ENCODE results near the gene TTLL1.

TTLL1 gene

DNA sequence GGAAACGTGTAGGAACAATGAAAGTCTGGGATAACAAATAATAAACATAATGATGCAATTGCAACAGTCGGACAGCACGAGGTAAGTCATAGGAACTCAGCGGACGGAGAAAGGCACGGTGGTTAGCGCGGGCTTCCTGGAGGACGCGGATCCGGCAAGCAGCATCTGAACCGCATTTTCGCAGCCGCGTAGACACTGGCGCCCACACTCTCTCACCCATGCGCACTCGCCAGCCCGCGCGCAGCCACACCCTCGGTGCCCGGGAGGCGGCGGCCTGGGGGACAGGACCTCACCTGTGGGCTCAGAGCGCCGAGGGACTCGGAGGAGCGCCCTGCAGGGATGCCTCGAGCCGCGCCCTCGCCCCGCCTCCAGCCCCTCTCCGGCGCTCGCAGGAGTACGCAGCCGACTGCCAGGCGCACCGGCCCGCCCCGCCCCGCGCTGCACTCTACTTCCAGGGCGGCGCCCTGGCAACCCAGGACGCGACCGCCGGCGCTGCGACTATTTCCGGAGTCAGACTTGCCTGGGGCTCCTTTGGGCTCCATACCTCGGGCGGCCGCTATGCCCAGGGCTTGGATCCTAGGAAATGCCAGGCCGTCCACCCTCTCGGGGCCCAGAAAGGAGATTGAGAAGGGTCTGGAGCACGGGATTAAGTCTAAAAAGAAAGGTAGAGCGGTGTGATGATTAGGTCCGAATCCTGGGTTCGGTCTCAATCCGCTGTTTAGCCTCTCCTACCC, at the start of gene TTLL1:
Gene TTLL1 (minus strand): TSS at position 408 of the 734 bp plus-strand sequence. CDS start 13,805 bp downstream, outside the sequence.
- DNase-seq: peak; percentile 85 to 87
- Histone ChIP-seq H3K4me3 (peak within 1 kb of the TSS; percentile 65 to 75), H3K4me1 (peaks cover 0 to 12% (median 5%) of the 10 kb centered on the region in 4 donors), H3K27ac (peak within 1 kb of the TSS; percentile 6 to 49), H3K27me3 (no peaks in the 10 kb centered on the region), H3K36me3 (no peaks in the 10 kb centered on the region), H3K9me3 (no peaks in the 10 kb centered on the region)
- intact Hi-C loops (cut with DNase I; ENCODE audit: low total_unique reads): no loop called here
- TF ChIP-seq, protein P1, sequence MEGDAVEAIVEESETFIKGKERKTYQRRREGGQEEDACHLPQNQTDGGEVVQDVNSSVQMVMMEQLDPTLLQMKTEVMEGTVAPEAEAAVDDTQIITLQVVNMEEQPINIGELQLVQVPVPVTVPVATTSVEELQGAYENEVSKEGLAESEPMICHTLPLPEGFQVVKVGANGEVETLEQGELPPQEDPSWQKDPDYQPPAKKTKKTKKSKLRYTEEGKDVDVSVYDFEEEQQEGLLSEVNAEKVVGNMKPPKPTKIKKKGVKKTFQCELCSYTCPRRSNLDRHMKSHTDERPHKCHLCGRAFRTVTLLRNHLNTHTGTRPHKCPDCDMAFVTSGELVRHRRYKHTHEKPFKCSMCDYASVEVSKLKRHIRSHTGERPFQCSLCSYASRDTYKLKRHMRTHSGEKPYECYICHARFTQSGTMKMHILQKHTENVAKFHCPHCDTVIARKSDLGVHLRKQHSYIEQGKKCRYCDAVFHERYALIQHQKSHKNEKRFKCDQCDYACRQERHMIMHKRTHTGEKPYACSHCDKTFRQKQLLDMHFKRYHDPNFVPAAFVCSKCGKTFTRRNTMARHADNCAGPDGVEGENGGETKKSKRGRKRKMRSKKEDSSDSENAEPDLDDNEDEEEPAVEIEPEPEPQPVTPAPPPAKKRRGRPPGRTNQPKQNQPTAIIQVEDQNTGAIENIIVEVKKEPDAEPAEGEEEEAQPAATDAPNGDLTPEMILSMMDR (IDR thresholded peaks at IDR 0.05): peak; percentile 12 to 30

DNA sequence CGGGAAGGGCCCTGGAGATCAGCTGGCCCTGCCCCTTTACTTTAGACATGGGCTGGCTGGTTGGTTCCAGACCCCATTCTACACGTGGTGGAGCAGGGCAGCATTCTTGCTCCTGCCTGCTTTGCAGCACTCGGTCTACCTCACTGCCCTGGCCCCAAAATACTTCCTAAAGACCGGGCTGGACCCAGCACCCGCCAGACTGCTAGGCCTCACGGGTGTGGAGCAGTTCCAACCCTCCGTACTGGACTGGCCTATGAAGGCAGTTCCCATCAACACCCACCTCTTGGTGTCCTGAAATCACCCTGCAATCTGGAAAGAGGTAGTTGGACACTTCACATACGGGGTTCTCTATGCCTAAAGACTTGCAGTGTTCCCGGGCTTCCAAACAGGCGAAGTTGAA, 47.6 kb upstream of the TTLL1 start:
- H3K36me3 ChIP-seq: peaks cover 14 to 96% (median 67%) of the 10 kb centered on the region in 3 donors
- H3K9me3 ChIP-seq: no peaks in the 10 kb centered on the region
- TF ChIP-seq, protein P1 (IDR thresholded peaks at IDR 0.05): no peak
- no peak overlapping the region for H3K27ac ChIP-seq
- peaks cover 0 to 17% (median 14%) of the 10 kb centered on the region in 4 donors for H3K4me1 ChIP-seq
- H3K27me3 ChIP-seq: no peaks in the 10 kb centered on the region
- intact Hi-C loops (cut with DNase I; ENCODE audit: low total_unique reads): no loop called here
- DNase-seq: no peak
- no peak overlapping the region for H3K4me3 ChIP-seq

DNA sequence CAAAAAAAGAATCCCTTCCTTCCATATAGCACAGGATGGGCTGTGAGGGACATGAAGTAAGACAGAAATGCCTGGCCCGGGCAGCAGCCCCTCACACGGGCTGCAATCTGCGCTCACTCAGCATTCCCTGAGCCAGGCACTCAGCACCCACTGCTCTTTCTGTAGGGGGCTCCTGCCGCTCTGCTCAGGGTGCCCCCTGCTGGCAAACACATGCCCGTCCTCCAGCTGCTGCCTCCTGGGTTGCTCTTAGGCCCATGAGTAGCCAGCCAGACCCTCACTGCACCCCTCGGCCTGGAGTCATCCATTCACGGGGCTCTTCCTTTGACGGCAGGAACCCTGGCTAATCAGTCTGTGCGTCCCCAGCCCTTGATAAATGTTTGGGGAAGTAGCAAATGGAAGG, 47.1 kb upstream of the TTLL1 start:
- Histone ChIP-seq H3K27ac (no peak overlapping the region), H3K9me3 (no peaks in the 10 kb centered on the region), H3K4me3 (no peak overlapping the region), H3K4me1 (peaks cover 0 to 17% (median 14%) of the 10 kb centered on the region in 4 donors), H3K36me3 (peaks cover 14 to 100% (median 67%) of the 10 kb centered on the region in 3 donors), H3K27me3 (no peaks in the 10 kb centered on the region)
- intact Hi-C loops (cut with DNase I; ENCODE audit: low total_unique reads): no loop called here
- DNase-seq: no peak
- TF ChIP-seq, protein P1 (IDR thresholded peaks at IDR 0.05): peak in 1 of 2 experiments; percentile 44

DNA sequence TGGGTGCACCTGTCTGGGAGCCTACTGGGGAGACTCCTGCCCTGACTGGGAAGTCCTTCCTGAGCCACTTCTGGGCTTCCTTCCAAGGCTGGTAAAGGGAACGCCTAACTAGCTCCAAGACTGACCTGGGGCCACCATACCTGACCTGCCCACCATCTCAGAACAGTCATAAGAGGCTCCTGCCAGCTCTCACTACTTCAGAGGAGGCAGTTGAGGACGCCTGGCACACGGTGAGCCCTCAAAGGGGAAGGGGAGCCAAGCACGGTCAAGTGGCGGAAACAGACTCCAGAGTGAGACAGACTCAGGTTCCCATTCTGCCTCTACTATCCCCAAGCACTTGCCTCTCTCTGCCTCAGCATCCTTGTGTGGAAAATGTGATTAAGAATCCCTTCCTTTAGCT, 46.4 kb upstream of the TTLL1 start:
- H3K36me3 ChIP-seq: peaks cover 14 to 95% (median 62%) of the 10 kb centered on the region in 3 donors
- H3K4me3 ChIP-seq: no peak overlapping the region
- H3K4me1 ChIP-seq: peaks cover 0 to 18% (median 14%) of the 10 kb centered on the region in 4 donors
- TF ChIP-seq, protein P1 (IDR thresholded peaks at IDR 0.05): no peak
- H3K27ac ChIP-seq: no peak overlapping the region
- intact Hi-C loops (cut with DNase I; ENCODE audit: low total_unique reads): no loop called here
- no peaks in the 10 kb centered on the region for H3K9me3 ChIP-seq
- no peaks in the 10 kb centered on the region for H3K27me3 ChIP-seq
- no peak for DNase-seq

DNA sequence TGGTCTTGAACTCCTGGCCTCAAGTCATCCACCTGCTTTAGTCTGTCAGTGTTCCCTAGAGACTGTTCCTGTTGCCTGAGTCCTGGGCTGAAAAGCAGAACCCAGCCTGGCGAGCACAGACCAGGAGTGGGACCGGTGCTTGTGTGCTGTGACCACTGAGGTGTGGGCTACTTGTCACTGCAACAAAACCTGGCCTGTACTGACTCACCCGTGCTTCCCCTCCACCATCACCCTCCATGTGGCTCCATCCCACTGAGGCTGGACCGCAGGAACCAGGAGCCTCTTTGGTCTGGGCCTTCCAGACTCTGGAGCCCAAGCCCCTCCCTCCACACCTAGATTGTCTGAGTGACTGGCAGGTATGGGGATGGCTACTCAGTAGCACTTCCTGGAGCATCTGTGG, 45.4 kb upstream of the TTLL1 start:
- no peaks in the 10 kb centered on the region for H3K27me3 ChIP-seq
- TF ChIP-seq, protein P1 (IDR thresholded peaks at IDR 0.05): no peak
- H3K4me1 ChIP-seq: peaks cover 0 to 18% (median 14%) of the 10 kb centered on the region in 4 donors
- no peak for DNase-seq
- H3K36me3 ChIP-seq: peaks cover 14 to 85% (median 53%) of the 10 kb centered on the region in 3 donors
- intact Hi-C loops (cut with DNase I; ENCODE audit: low total_unique reads): no loop called here
- no peak overlapping the region for H3K4me3 ChIP-seq
- no peak overlapping the region for H3K27ac ChIP-seq
- no peaks in the 10 kb centered on the region for H3K9me3 ChIP-seq
